GM21390 (cell line): ENCODE results near the gene OR56A4.

Experiments
- ATAC-seq: cut with Tn5 transposase; IDR thresholded peaks from one replicate; pipeline ENCODE4 v1.9.1; 2021; ENCODE audit not compliant: unreplicated experiment

OR56A4 gene

DNA sequence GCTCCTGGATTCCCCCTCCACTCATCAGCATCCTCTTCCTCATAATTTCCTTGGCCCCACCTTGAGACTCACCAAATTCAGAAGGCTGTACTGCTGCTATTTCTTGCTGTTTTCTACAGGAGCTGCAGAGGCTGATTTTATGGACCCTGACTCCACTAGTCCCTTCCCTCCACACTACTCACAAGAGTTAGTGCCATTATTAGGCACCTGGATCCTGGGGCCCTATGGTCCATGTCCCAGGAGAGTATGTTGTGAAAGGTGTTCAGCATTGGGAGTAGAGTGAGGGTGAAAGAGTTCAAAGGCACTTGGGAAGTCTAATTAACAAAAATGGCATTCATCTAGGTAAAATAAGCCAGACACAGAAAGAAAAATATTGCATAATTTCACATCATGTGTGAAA, at the start of gene OR56A4:
OR56A4 (minus strand) TSS at position 101 of the 400 bp plus-strand sequence. CDS start 3,954 bp downstream, outside the sequence.
- ATAC-seq = no peak

DNA sequence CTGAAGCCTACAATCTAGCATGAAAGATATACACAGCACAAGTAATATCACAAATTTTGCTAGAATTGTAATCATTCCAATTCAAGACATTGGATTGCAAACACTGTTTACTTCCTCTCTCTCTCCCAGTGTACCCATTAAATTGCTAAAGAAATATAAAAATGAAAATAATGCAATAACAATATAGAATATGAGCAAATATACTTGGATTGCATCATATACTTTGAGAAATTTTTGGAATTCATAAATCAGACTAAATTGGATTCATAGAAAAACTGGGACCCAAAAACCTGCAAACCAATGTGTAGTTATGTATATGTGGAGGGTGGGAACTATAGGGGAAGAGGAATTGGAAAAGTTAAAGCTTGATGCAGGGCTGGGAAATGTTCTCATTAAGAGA, 48.8 kb upstream of the OR56A4 start:
- ATAC-seq = no peak

DNA sequence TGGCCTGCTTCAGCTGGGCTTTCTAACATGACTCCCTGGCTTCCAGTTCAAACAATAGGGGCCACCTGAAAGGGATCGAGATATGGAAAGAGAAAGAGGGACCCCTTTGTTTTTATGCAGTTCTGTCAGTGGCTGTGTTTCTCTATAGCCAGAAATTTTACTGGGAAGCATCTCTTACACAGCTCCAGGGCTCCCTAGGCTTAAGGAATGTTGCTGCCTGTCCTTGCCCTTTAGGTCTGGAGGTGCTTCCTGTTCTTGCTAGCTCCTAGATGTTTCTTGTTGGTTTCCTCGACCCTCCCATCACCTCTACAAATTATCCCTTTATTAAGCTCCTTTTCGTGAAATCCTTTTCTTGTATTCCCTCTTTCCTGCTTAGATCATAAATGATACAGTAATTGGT, 45.6 kb upstream of the OR56A4 start:
- ATAC-seq = no peak

DNA sequence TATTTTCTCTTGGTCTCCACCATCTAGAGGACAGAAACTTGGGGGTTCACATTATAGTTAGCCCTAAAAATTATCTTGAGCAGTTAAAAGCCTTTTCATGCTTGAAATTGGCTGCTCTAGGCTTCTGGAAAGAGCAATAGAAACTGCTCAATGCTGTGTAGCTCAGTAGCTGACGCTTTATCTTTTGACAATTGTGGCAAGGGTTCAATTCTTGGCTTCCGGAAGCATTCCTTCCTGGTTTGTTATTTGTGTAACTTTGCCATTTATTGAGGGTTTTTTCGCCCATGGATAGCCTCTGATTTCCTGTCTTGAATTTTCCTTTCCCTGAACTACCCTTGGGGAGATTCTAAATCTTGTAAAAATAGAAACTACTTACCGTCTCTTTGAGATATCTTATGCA, 34.1 kb upstream of the OR56A4 start:
- ATAC-seq = no peak

- ATAC-seq = no peak
Measured at GRCh38 chr11:6030708-6031405, 24.1 kb upstream of the OR56A4 start, which contains the start of gene OR56A1. OR56A1 (minus strand) TSS chr11:6030758; CDS start chr11:6027692, 3,066 bp downstream.

DNA sequence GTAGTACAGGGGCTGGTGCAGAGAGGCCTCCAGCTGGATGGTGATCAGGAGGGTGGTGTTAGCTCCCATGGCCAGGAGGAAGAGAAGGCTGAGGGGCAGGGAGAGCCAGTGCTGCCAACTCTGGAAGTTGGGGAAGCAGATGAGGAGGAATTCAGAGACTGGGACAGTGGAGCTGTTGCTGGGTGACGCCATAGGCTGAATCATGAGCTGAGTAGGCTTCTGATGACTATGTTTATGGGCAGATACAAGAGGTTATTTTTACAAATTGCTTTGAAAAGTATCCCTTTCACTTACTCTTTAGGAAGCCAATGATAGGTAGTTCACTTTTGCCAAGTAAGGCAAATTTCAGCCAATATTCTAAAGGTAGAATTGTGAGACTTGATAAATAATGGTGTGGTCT, 20.8 kb upstream of the OR56A4 start:
- ATAC-seq = no peak

GRCh38 chr11:6025056-6025455, 18.3 kb upstream of the OR56A4 start:
- ATAC-seq = no peak

DNA sequence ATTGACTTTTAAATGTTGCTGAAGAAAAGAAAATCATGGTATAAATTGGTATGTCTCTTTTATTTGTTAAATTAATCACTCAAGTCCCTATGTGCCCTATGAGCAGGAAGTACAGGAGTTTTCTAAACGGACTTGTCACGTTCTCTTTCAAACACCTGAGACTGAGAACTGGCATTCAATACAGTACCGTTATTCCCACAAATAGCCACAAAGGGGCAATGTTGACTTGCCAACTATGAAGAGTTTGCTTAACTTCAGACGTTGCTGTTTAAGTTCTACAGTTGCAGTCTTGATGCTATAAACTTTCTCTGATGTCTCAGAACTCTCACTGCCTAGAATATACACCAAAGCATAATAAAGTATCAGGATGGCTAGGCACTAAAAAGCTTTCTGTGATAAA, 16.2 kb upstream of the OR56A4 start:
- ATAC-seq = no peak

GRCh38 chr11:6013042-6013441, 6.3 kb upstream of the OR56A4 start:
- ATAC-seq = no peak

- no peak for ATAC-seq
Measured at GRCh38 chr11:6012035-6012668, 5.4 kb upstream of the OR56A4 start.

DNA sequence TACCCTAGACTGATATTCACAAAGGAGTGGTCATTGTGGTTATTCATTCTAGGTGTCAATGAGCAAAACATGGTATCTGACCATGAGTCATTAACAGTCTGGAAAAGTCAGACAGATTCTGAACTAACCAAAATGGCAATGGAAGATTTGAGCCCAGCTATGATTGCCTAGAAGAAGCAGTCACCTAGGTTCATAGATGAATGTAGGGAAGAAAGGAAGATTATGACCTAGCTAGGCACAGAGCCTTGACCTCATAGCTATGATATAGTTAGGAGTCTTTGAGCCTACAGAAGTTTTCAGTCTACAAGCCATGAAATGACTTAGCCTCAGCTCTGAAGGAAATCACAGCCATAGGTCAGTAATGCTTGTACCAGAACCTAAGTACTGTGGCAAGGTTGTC, 351 bp downstream of the OR56A4 start:
- ATAC-seq = no peak

DNA sequence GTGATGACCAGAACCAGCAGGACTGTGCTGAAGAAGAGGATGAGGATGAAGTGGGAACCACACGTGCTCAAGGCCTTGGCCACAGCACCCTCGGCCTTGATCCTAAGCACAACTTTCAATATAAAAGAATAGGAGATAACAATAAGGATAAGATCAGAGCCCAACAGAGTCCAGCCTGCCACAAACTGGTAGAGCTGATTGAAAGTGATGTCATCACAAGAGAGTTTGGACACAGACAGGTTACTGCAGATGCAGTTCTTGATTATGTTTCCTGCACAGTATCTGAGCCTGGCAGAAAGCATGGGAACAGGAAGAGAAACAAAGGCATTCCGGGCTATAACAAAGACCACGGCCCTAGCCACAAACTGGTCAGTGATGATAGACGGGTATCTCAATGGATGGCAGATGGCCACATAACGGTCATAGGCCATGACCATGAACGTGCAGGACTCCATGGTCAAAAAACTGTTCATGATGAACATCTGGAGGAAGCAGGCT, 4.5 kb downstream of the OR56A4 start:
- no peak for ATAC-seq

DNA sequence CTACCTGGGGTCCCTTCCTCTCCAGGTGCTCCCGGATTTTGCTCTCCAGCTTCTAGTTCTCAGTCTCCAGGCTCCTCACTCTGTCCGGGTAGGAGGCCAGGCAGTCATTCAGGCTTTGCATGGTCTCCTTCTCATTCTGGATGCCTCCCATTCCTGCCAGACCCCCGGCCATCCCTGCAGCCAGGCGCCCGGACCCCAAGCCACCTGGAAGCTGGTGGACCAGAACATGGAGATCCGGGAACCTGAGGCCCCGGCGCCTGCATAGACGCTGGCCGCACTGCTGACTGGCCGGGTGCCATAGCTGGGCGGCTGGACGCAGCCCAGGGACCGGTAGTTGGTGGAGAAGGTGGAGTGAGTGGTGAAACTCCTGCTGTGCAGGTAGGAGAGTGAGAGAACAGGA, 12.0 kb downstream of the OR56A4 start:
- no peak for ATAC-seq

DNA sequence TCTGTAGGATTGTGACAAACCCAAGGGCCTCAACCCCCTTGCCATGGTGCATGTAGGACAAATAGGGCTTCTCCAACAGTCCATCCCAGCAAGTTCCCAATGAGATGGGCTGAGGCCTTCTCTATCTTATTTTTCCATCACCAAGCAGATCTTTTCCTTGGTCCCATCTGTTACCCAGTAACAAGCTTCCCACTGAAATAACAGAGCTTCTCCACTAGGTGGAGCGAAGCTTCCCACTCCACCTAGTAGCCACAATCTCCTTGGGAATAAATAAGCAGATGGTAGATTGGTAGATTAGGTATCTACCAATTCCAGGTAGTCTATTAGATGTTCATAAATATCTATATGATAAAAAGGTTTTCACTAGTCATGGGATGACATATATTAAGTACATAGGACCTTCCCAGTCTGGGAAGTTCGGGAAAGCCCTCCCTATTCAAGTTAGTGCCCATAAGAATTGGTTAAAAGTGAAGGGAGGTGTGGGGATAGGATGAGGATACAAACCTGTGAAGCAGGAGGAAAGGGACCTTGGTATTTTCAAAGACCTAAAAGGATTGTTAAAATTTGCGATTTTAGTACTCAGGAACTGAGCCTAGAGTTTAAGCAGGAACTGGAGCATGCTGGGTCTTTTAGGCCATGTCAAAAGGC, 14.0 kb downstream of the OR56A4 start:
- ATAC-seq = peak; percentile 70

GRCh38 chr11:5992150-5992549, 14.6 kb downstream of the OR56A4 start:
- peak; percentile 10 for ATAC-seq

DNA sequence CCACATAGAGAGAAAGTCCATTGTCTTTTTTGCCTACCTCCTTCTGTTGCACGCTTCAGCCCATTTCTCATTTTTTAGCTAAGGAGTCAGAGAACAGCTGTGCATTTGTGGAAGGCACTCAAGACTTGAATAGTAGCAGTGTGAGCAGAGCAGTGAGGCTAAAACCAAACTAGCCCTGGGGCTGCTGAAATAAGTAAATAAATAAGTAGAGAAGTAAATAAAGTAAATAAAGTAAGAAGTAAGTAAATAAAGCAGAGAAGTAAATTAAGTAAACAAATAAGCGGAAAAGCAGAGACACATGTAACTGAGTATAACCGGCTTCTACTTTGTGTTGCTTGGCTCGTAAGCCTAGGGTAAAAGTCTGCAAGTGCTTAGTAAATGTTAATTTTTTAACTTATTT, 17.5 kb downstream of the OR56A4 start:
- ATAC-seq = no peak

- no peak for ATAC-seq
Measured at GRCh38 chr11:5986885-5987284, 19.9 kb downstream of the OR56A4 start, which contains the start of gene OR52L1. OR52L1 (minus strand) TSS chr11:5986985; CDS start chr11:5986930, 55 bp downstream.

DNA sequence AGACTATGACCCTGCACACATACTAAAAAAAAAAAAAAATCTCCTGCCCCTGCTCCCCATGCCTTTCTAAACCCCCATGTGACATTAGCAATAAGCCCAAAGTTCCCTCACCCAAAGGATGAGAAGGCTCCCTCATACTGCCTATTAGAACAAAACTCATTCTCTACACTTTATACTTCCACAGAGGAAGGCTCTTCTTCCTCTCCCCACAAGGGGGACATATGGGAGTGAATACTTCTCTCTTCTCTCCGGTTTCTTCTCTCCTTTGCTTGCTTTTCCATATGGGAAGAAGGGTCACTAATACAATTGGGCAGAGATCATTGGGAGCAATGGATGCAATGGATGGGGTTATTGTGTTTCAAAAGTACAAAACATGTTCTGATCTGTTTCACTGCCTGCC, 23.3 kb downstream of the OR56A4 start:
- ATAC-seq = no peak

DNA sequence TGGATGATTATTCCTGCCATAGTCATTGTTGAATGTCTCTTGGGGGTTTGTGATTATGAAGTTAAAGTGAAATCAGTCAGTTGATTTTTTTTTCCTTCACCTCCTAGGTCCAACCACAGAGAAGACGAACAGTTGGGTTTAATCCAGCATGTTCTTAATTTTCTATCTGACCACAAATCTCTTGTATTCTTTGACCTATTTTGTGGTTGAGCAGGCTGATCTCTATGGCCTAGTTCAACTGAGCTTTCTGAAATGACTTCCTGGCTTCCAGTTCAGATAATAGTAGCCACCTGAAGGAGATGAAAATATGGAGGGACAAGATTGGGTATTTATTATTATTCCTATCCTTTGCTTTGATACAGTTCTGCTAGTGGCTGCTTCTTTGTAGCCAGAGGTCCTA, 33.2 kb downstream of the OR56A4 start:
- no peak for ATAC-seq

DNA sequence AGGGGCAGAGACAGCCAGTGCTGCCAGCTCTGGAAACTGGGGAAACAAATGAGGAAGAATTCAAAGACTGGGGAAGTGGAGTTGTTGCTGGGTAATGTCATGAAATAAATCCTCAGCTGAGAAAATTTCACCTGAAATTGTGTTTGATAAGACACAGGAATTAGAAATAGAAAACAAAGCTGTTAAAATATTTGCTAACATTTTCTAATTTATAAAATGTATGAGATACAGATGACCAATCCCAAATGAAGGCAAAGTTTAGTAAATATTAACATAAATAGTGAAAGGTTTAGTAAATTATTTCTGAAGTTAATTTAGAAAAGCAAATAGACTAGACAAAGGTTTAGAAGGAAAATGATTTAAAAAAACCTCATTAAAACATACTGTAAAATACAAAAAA, 38.4 kb downstream of the OR56A4 start, which contains the start of gene OR56A5:
OR56A5 (minus strand) TSS at position 101 of the 400 bp plus-strand sequence; CDS start at position 101, 0 bp downstream.
- ATAC-seq = no peak

GRCh38 chr11:5967708-5968107, 39.0 kb downstream of the OR56A4 start:
- ATAC-seq = no peak

- no peak for ATAC-seq
Measured at GRCh38 chr11:5966958-5967357, 39.8 kb downstream of the OR56A4 start.
